Stimulated activated CD8-positive, alpha-beta memory T cell treated with anti-CD3 and anti-CD28 coated beads, Interleukin-7, amount 100 ng/mL, for 4 hours (primary cell): ENCODE data around the gene AGAP1.

ENCODE experiments used
- DNase-seq, 2 donors: peaks; one replicate each; pipeline ENCODE4 v3.0.0-alpha.2; 2020; ENCODE audit warnings: low read depth in 2 of 2

The AGAP1 gene

GRCh38 chr2:236157815-236158498 lies 664.1 kb downstream of the AGAP1 start:
- no peak for DNase-seq

GRCh38 chr2:236158969-236159777 lies 665.3 kb downstream of the AGAP1 start:
- no peak for DNase-seq

DNA sequence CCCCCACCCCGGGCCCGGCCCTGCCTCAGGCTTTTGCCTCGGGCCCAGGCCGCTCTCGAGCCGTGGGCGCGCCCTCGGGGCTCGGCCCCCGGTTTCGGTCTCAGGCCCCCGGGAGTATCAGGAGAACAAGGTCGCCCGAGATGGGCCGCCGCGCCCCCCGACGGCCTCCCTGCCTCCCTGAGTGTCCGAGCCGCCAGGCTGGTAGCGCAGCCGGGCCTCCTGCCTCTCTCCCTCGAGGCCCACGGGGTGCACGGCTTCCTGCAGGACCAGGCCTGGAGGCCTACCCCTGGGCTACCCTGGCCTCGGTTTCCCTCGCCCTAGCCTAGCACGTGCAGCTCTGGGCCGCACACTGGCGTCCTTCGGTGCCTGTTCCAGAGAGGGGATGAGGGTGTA lies 665.9 kb downstream of the AGAP1 start:
- DNase-seq, result no peak

- no peak for DNase-seq
Observed at GRCh38 chr2:236160366-236161081, 666.7 kb downstream of the AGAP1 start.

- no peak for DNase-seq
Observed at GRCh38 chr2:236161082-236161462, 667.2 kb downstream of the AGAP1 start.

- DNase-seq, result no peak
Observed at GRCh38 chr2:236161531-236161930, 667.7 kb downstream of the AGAP1 start.

- DNase-seq, result no peak
Observed at GRCh38 chr2:236162031-236162845, 668.4 kb downstream of the AGAP1 start.

GRCh38 chr2:236162882-236163470 lies 669.1 kb downstream of the AGAP1 start:
- DNase-seq, result no peak

GRCh38 chr2:236163471-236164200 lies 669.8 kb downstream of the AGAP1 start:
- no peak for DNase-seq

- no peak for DNase-seq
Observed at GRCh38 chr2:236164201-236164924, 670.5 kb downstream of the AGAP1 start.

- no peak for DNase-seq
Observed at GRCh38 chr2:236164925-236165841, 671.3 kb downstream of the AGAP1 start.

GRCh38 chr2:236165842-236166795 lies 672.3 kb downstream of the AGAP1 start:
- no peak for DNase-seq

- DNase-seq, result no peak
Observed at GRCh38 chr2:236166796-236167296, 673.0 kb downstream of the AGAP1 start.

DNA sequence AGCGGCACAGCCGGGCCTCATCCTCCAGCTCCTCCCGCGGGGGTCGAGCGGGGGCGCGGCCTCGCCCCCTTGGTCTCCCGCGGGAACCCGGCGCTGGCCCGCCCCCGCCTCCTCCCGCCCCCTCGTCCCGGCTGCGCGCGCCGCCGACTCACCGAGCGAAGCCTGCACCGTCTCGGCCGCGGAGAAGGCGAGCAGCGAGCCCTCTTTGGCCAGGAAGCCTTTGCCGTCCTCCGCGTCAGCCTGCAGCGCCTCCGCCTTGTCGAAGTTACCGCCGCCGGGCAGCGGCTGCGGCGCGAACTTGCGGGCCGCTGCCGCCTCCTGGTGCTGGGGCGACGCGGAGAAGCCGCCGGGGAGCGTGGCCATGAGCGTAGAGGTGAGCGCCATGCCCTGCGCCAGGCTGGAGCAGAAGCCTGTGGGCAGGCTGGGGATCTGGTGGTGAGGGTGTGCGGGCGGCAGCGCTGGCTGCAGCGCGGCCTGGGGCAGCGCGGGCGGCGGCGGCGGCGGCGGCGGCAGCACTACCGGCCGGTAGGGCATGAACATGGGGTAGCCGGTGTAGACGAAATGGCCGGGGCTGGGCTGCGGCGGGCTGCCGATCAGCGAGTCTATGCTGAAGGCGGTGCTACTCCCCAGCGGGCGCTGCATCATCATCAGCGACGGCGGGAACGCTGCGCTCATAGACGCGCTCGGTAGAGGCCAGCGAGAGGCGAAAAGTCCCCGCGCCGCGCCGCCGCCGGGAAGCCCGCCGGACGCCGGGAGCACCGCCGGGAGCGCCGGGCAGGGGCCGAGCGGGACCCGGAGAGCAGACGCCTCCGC lies 673.7 kb downstream of the AGAP1 start:
- DNase-seq, result no peak

GRCh38 chr2:236168110-236169080 lies 674.6 kb downstream of the AGAP1 start, which contains the start of gene GBX2:
Gene GBX2 (minus strand): TSS chr2:236168386. CDS start chr2:236167971, 415 bp downstream.
- no peak for DNase-seq
